ENCODE data around the gene DBF4. TPM values are rescaled to one million over a fixed set of nuclear protein-coding genes. Genes with fewer than 3 reads are reported as not detected.

DBF4 gene
- total RNA-seq, 1 experiment from 2014 or later = 77.7 TPM

Other genes starting within 250 kb of the DBF4 start
- gene RUNDC3B, start 248.1 kb upstream of the DBF4 start, total RNA-seq (2014; rRNA removed; shearing (Covaris generic)) = 1.5 and 3.5 TPM in 2 replicates
- gene SLC25A40, start 133 bp upstream of the DBF4 start, total RNA-seq (2014; rRNA removed; shearing (Covaris generic)) = 15.4 and 38.4 TPM in 2 replicates
- gene ADAM22, start 57.8 kb downstream of the DBF4 start, total RNA-seq (2014; rRNA removed; shearing (Covaris generic)) = 9.1 and 15.0 TPM in 2 replicates

Measured in H4 (cell line).